Vagina (tissue), 2 donors: Measurements from ENCODE around the gene ZNF595. TPM values are rescaled to one million over a fixed set of nuclear protein-coding genes. Genes with fewer than 3 reads are reported as not detected.
A peak's percentile ranks its signal among the peaks of the same experiment; 100 is the strongest.

Source experiments
- DNase-seq, 2 donors: peaks; one replicate each; pipeline ENCODE4 v3.0.0-alpha.2; 2017; ENCODE audit errors: extremely low spot score in 2 of 2
- H3K27ac ChIP-seq: fragments of 200-600 bp; sonication (generic); one replicate; pipeline ENCODE4 v1.5.1; 2019
- H3K27me3 ChIP-seq: fragments of 200-600 bp; sonication (generic); one replicate; pipeline ENCODE4 v1.5.1; 2019
- H3K36me3 ChIP-seq, 2 donors: fragments of 200-600 bp; sonication (generic); one replicate each; pipeline ENCODE4 v1.5.1; 2017 to 2019
- H3K4me1 ChIP-seq: fragments of 200-600 bp; sonication (generic); one replicate; pipeline ENCODE4 v1.5.1; 2019
- H3K4me3 ChIP-seq, 2 donors: fragments of 200-600 bp; sonication (generic); 1 replicate in 1 of 2; 2 replicates in 1 of 2; pipeline ENCODE4 v1.5.1; 2016 to 2019
- H3K9me3 ChIP-seq: fragments of 200-600 bp; sonication (generic); one replicate; pipeline ENCODE4 v1.5.1; 2019
- CTCF ChIP-seq, 3 experiments: fragments of 450-650 bp in 2 of 3; fragments of 200-600 bp in 1 of 3; sonication (generic) in 1 of 3; IDR thresholded peaks; one replicate each; pipeline ENCODE4 v1.5.1; 2017 to 2019; ENCODE audit warnings: antibody characterized with exemption in 3 of 3, mild to moderate bottlenecking in 2 of 3, moderate library complexity in 2 of 3
- POLR2A ChIP-seq, 2 donors: fragments of 450-650 bp; IDR thresholded peaks; one replicate each; pipeline ENCODE4 v1.6.1; 2017; ENCODE audit warnings: antibody characterized with exemption in 2 of 2, mild to moderate bottlenecking in 2 of 2, moderate library complexity in 2 of 2
- POLR2AphosphoS5 ChIP-seq, 2 donors: sonication (generic); formaldehyde crosslinking; IDR thresholded peaks; one replicate each; pipeline ENCODE4 v1.9.0; 2017; ENCODE audit warnings: antibody characterized with exemption in 2 of 2, mild to moderate bottlenecking in 2 of 2, low read depth in 1 of 2; ENCODE audit not compliant: insufficient read depth in 1 of 2
- intact Hi-C: fragments of 100-400 bp; cut with DNase I; formaldehyde crosslinking; loops from one replicate; pipeline ENCODE4 v1.15.1; 2023
- total RNA-seq: library from RNA; depleted of rRNA; stranded (reverse); fragments of >200 nt; gene quantifications from one replicate; pipeline ENCODE4 v1.2.3, GENCODE V29; 2016

The ZNF595 gene
- total RNA-seq, 1 donor from 2014 or later: 12.8 TPM

- intact Hi-C loops: no loop called here
- Histone ChIP-seq H3K36me3 (no peaks in the 10 kb centered on the region), H3K4me3 (peak within 1 kb of the TSS; percentile 63 to 70), H3K27ac (peak within 1 kb of the TSS; percentile 83), H3K27me3 (no peaks in the 10 kb centered on the region), H3K9me3 (no peaks in the 10 kb centered on the region), H3K4me1 (peaks cover 15% of the 10 kb centered on the region)
- TF ChIP-seq POLR2A (IDR thresholded peaks at IDR 0.05): peak in 1 of 2 donors; percentile 55
- TF ChIP-seq POLR2AphosphoS5 (IDR thresholded peaks at IDR 0.05; ENCODE audit: insufficient read depth in 1 of 2, low read depth in 1 of 2): peak; percentile 84 to 95
- no peak for TF ChIP-seq CTCF (IDR thresholded peaks at IDR 0.05)
- DNase-seq: peak; percentile 96 to 97
Measured at GRCh38 chr4:124275-125081, 71.4 kb downstream of the ZNF595 start, which contains the start of gene ZNF718. TSS of gene ZNF718 (plus strand) at chr4:124501. CDS start at chr4:124671, 170 bp downstream.

- H3K27me3 ChIP-seq: no peaks in the 10 kb centered on the region
- H3K27ac ChIP-seq: peak overlapping the region; percentile 83
- H3K9me3 ChIP-seq: no peaks in the 10 kb centered on the region
- intact Hi-C loops: no loop called here
- no peaks in the 10 kb centered on the region for H3K36me3 ChIP-seq
- peak in 1 of 2 donors; percentile 91 for DNase-seq
- no peak for TF ChIP-seq POLR2AphosphoS5 (IDR thresholded peaks at IDR 0.05; ENCODE audit: insufficient read depth in 1 of 2, low read depth in 1 of 2)
- TF ChIP-seq POLR2A (IDR thresholded peaks at IDR 0.05): no peak
- TF ChIP-seq CTCF (IDR thresholded peaks at IDR 0.05): no peak
- H3K4me1 ChIP-seq: peaks cover 15% of the 10 kb centered on the region
- peak overlapping the region; percentile 63 to 70 for H3K4me3 ChIP-seq
Measured at GRCh38 chr4:125091-125771, 72.1 kb downstream of the ZNF595 start.

- Histone ChIP-seq H3K36me3 (no peaks in the 10 kb centered on the region), H3K4me1 (peaks cover 15% of the 10 kb centered on the region), H3K9me3 (no peaks in the 10 kb centered on the region), H3K27me3 (no peaks in the 10 kb centered on the region), H3K27ac (peak overlapping the region; percentile 83), H3K4me3 (peak overlapping the region; percentile 63 to 70)
- intact Hi-C loops: no loop called here
- DNase-seq: peak in 1 of 2 donors; percentile 37
- no peak for TF ChIP-seq CTCF (IDR thresholded peaks at IDR 0.05)
Measured at GRCh38 chr4:125833-126232, 72.7 kb downstream of the ZNF595 start.

- H3K27ac ChIP-seq: no peak overlapping the region
- H3K9me3 ChIP-seq: peaks cover 7% of the 10 kb centered on the region
- no peaks in the 10 kb centered on the region for H3K27me3 ChIP-seq
- H3K4me3 ChIP-seq: no peak overlapping the region
- no peaks in the 10 kb centered on the region for H3K4me1 ChIP-seq
- TF ChIP-seq POLR2AphosphoS5 (IDR thresholded peaks at IDR 0.05; ENCODE audit: insufficient read depth in 1 of 2, low read depth in 1 of 2) (no peak), POLR2A (IDR thresholded peaks at IDR 0.05) (no peak), CTCF (IDR thresholded peaks at IDR 0.05) (no peak)
- no peak for DNase-seq
- peaks cover 0 to 45% of the 10 kb centered on the region in 2 donors for H3K36me3 ChIP-seq
- intact Hi-C loops: no loop called here
Measured at GRCh38 chr4:132483-132882, 79.4 kb downstream of the ZNF595 start.

Other genes starting within 250 kb of the ZNF595 start
- 5.9 TPM for gene ZNF718, start 71.2 kb downstream of the ZNF595 start, total RNA-seq